Measurements from ENCODE around the gene DAG1.

DAG1 gene

GRCh38 chr3:49512781-49513355 is 42.8 kb downstream of the DAG1 start:
- H3K4me3 ChIP-seq (ENCODE audit: low read depth, low read length) = no peak overlapping the region

GRCh38 chr3:49513494-49514124 is 43.5 kb downstream of the DAG1 start:
- H3K4me3 ChIP-seq (ENCODE audit: low read depth, low read length) = no peak overlapping the region

GRCh38 chr3:49518016-49518415 is 47.9 kb downstream of the DAG1 start:
- no peak overlapping the region for H3K4me3 ChIP-seq (ENCODE audit: low read depth, low read length)

GRCh38 chr3:49518441-49518840 is 48.4 kb downstream of the DAG1 start:
- H3K4me3 ChIP-seq (ENCODE audit: low read depth, low read length) = no peak overlapping the region

GRCh38 chr3:49519296-49519695 is 49.2 kb downstream of the DAG1 start:
- H3K4me3 ChIP-seq (ENCODE audit: low read depth, low read length) = no peak overlapping the region

GRCh38 chr3:49519916-49520385 is 49.9 kb downstream of the DAG1 start:
- no peak overlapping the region for H3K4me3 ChIP-seq (ENCODE audit: low read depth, low read length)

- no peak overlapping the region for H3K4me3 ChIP-seq (ENCODE audit: low read depth, low read length)
These were observed 54.0 kb downstream of the DAG1 start for GRCh38 chr3:49523756-49524747.

GRCh38 chr3:49529567-49529966 is 59.5 kb downstream of the DAG1 start:
- H3K4me3 ChIP-seq (ENCODE audit: low read depth, low read length) = no peak overlapping the region

- H3K4me3 ChIP-seq (ENCODE audit: low read depth, low read length) = no peak overlapping the region
These were observed 60.2 kb downstream of the DAG1 start for GRCh38 chr3:49530231-49530630.

- H3K4me3 ChIP-seq (ENCODE audit: low read depth, low read length) = no peak overlapping the region
These were observed 60.6 kb downstream of the DAG1 start for GRCh38 chr3:49530701-49531100.

- no peak overlapping the region for H3K4me3 ChIP-seq (ENCODE audit: low read depth, low read length)
These were observed 61.2 kb downstream of the DAG1 start for GRCh38 chr3:49531218-49531617.

- no peak overlapping the region for H3K4me3 ChIP-seq (ENCODE audit: low read depth, low read length)
These were observed 61.6 kb downstream of the DAG1 start for GRCh38 chr3:49531715-49532114.

- no peak overlapping the region for H3K4me3 ChIP-seq (ENCODE audit: low read depth, low read length)
These were observed 63.0 kb downstream of the DAG1 start for GRCh38 chr3:49533031-49533430.

GRCh38 chr3:49533786-49534519 is 63.9 kb downstream of the DAG1 start:
- H3K4me3 ChIP-seq (ENCODE audit: low read depth, low read length) = no peak overlapping the region

- no peak overlapping the region for H3K4me3 ChIP-seq (ENCODE audit: low read depth, low read length)
These were observed 64.7 kb downstream of the DAG1 start for GRCh38 chr3:49534581-49535441.

- no peak overlapping the region for H3K4me3 ChIP-seq (ENCODE audit: low read depth, low read length)
These were observed 66.2 kb downstream of the DAG1 start for GRCh38 chr3:49535971-49536874.

GRCh38 chr3:49536875-49537533 is 66.9 kb downstream of the DAG1 start:
- no peak overlapping the region for H3K4me3 ChIP-seq (ENCODE audit: low read depth, low read length)

Data from iPS-11a (cell line).